SK-N-MC (cell line): Measurements from ENCODE around the gene VAPA.

ENCODE experiments used
- EZH2 ChIP-seq: fragments of 200-600 bp; sonication (generic); IDR thresholded peaks from one replicate; pipeline ENCODE4 v1.6.1; 2017; ENCODE audit warnings: antibody characterized with exemption
- FOXP2 ChIP-seq: optimal IDR thresholded peaks from 2 replicates; pipeline ENCODE3; 2011; ENCODE audit warnings: mild to moderate bottlenecking, moderate library complexity; ENCODE audit not compliant: insufficient read depth; ENCODE audit errors: extremely low read length, control extremely low read depth
- POLR2AphosphoS5 ChIP-seq: IDR thresholded peaks from 2 replicates; pipeline ENCODE4 v1.6.1; 2012; ENCODE audit warnings: mild to moderate bottlenecking, low read depth, low read length, borderline replicate concordance

DNA sequence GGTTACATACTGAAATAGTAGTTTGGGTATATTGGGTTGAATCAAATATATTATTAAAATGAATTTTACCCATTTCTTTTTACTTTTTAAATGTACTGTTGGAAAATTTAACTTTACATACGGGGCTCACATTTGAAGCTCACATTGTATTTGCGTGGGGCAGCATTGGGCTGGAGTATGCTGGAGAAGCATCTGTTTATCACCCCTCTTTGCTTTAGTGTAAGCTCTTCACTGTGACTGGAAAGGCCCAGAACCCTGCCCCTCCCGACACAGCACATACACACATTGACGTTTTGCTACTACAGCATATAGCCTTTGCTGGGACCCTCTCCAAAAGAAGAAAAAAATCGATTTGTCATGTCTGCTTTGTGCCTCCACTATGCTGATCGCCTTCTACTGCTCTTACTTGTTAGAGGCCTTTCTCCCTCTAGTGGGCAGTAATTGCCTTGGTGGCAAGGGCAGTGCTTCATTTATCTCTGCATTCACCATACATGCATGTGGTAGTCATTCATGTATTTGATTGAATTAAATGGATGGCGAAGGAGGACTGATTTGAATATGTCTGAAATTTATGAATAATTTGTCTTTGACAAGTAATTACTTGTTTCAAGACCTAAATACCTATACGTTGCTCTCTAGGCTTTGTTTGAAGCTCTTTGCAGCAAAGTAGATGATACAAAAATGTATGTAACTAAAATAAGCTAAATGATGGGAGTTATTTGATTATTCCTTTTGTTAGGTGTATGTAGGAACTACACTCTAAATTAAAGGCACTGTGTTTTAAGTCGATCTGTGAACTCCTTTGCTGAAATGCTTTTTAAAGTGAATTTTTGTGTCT is 37.4 kb downstream of the VAPA start:
- TF ChIP-seq POLR2AphosphoS5 (no peak), EZH2 (no peak), FOXP2 (no peak)
